Raji (cell line): ENCODE data around the gene EVA1B.

ENCODE experiments used
- POLR2A ChIP-seq: IDR thresholded peaks from 2 replicates; pipeline ENCODE4 v1.6.1; 2011; ENCODE audit warnings: low read depth, low read length, control low read depth; ENCODE audit not compliant: insufficient read depth

Gene EVA1B

GRCh38 chr1:36328713-36329112 is 5.3 kb upstream of the EVA1B start:
- no peak for TF ChIP-seq POLR2A

DNA sequence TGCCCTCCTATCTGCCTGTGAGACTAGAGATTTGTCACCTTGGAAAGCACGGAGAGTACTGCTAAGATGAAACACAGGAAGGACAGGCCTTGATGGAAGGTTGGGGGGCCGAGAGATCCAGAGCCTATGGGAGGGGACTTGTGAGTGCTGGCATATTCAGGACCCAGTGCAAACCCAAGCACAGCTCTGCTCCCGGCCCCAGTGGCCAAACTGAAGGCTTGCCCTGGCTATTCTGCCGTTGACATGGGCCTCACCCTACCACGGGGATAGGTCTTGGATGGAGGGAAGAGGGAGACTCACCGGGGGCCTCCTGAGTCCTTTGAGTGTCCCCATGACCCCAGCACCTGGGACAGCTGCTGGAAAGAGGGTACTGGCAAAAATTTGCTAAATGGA is 4.6 kb upstream of the EVA1B start:
- no peak for TF ChIP-seq POLR2A

GRCh38 chr1:36327421-36328087 is 4.1 kb upstream of the EVA1B start:
- TF ChIP-seq POLR2A: no peak

- TF ChIP-seq POLR2A: no peak
Observed at GRCh38 chr1:36326499-36326898, 3.1 kb upstream of the EVA1B start.

DNA sequence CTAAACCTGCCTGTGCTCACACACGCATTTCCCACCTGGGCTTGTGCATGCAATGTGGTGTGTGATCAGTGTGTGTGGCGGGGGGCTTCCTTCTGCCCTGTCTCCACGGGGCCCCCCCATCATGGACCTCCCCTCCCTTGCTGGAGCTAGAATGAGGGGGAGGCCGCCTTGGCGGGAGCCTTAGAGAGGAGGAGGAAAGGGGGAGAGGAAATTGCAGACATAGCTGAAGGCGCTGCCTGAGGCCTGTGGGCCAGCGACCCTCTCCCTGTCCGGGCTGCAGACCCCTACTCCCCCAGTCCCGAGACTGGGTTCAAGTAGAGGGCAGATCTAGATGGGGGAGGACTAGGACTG is 883 bp upstream of the EVA1B start:
- TF ChIP-seq POLR2A: no peak

GRCh38 chr1:36322786-36323635 is 434 bp downstream of the EVA1B start:
- TF ChIP-seq POLR2A: no peak

- no peak for TF ChIP-seq POLR2A
Observed at GRCh38 chr1:36322041-36322785, 1.2 kb downstream of the EVA1B start.

GRCh38 chr1:36321119-36321951 is 2.1 kb downstream of the EVA1B start:
- TF ChIP-seq POLR2A: no peak

GRCh38 chr1:36320767-36321118 is 2.7 kb downstream of the EVA1B start:
- TF ChIP-seq POLR2A: no peak

GRCh38 chr1:36320291-36320761 is 3.1 kb downstream of the EVA1B start:
- TF ChIP-seq POLR2A: no peak

GRCh38 chr1:36309397-36309796 is 14.0 kb downstream of the EVA1B start:
- no peak for TF ChIP-seq POLR2A

DNA sequence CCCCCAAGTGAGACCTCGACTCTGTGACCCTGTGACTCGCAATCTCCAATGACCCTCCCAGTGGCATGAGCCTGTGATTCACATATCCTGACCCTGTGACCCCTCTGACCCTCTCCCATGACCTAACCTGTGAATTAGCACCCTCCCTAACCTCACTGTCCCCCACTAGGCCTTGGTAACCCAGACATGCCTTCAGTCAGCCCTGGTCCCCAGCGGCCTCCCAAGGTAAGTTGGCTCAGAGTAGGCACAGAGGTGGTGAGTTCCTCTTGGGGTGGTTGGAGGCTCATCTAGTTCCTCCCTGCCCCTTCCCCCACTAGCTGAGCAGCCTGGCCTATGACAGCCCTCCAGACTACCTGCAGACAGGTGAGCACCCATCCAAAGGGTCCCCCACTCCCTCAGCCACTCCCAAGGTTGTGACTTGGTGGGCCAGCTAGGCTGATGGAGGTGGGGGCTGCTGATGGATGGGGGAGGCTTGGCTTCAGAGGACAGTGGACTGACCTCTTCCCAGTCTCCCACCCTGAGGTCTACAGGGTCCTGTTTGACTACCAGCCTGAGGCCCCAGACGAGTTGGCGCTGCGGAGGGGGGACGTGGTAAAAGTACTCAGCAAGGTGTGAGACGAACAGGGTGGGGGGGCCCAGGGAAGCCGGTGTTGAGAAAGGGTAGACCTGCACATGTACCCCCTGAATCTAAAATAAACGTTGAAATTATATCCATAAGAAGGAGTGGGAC is 15.7 kb downstream of the EVA1B start:
- TF ChIP-seq POLR2A: no peak

- TF ChIP-seq POLR2A: peak; percentile 98
Observed at GRCh38 chr1:36306902-36307456, 16.5 kb downstream of the EVA1B start.
